GM18951 (cell line): Measurements from ENCODE around the gene KCNJ8.
"Not testable (repeated sequence)": the region's sequence is repeated elsewhere in the genome, so short reads cannot be mapped to it uniquely, and the experiment has no call there.

Experiments used
- POLR2A ChIP-seq: IDR thresholded peaks from 4 replicates; pipeline ENCODE4 v1.6.1; 2011; ENCODE audit warnings: mild to moderate bottlenecking; ENCODE audit not compliant: insufficient read length, insufficient read depth; ENCODE audit errors: extremely low read depth
- in situ Hi-C: fragments of 300-500 bp; cut with MboI; formaldehyde crosslinking; loops from one replicate; pipeline ENCODE4 v1.12.0; 2022; ENCODE audit warnings: low sequenced_read_pairs, mixed read lengths, inconsistent platforms; ENCODE audit not compliant: unreplicated experiment

KCNJ8 gene

DNA sequence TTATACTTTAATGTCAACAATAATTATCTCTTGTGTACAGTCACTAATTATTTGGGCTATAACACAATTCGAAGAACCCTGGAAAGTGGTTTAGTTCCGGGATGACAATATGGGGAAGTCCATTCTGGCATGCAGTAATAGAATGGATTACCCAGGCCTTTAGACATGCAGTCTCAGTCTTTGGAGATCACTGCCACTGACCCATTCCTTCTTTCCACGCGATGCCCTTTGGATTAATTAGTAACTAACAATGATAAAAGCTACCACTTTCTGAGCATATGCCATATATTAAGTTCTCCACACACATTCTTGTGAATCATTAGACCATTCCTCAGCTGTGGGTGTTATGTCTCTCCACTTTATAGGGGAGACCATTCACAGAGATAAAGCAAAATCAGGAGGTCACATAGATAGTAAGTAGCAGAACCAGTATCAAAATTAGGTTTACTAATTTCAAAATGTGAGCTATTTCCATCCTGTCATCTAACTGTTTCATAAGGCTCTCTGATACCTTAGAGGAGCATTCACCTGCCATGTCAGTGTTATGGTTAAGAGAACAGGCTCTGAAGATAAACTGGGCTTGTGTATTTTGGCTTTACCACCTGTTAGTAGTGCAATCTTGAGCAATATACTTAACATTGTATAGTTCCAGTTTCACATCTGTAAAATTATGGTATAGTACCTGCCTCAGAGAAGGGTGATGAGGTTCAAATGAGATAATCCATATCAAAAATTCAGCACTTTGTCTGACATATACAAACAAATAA, 27.2 kb upstream of the KCNJ8 start:
- in situ Hi-C loops = no loop called here
- no peak for TF ChIP-seq POLR2A

GRCh38 chr12:21800011-21800410, 25.5 kb upstream of the KCNJ8 start:
- TF ChIP-seq POLR2A = no peak
- in situ Hi-C loops = no loop called here

DNA sequence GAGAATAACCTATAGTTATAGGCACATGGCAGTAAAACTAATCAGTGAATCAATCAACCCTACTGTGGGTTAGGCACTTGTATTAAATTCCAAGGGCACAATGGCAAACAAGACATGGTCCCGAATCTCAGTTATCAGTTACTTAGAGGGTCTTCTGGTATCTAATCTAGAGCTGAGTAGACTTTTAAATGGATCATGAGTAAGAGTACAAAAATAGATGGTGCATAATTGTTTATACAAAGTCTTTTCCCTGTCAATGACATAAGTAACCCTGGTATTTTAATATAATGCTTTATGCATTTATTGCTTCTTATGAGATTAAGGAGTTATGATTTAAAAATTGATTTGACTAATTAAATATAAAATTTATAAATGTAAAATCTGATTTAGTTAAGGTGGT, 23.0 kb upstream of the KCNJ8 start:
- no peak for TF ChIP-seq POLR2A
- in situ Hi-C loops = no loop called here

DNA sequence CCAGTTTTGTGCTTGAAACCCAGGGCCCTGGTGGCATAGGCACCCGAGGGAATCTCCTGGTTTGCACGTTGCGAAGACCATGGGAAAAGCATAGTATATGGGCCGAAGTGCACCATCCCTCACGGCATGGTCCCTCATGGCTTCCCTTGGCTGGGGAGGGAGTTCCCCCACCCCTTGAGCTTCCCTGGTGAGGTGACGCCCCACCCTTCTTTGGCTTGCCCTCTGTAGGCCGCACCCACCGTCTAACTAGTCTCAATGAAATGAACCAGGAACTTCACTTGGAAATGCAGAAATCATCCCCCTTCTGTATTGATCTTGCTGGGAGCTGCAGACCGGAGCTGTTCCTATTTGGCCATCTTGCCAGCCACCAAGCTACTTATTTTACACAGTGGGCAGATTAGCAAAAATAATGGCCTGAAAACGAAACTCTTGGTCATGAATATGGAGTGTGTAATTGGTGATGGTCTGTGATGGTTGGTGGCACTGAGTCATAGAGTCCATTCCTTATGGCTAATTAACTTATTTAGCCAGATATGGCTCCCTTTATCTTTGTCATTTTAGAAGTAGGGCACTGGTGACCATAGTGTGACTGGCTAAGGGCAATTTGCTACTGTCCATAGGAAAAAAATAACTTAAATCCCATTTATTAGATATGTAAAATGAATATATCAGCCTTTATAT, 21.3 kb upstream of the KCNJ8 start:
- in situ Hi-C loops = no loop called here
- no peak for TF ChIP-seq POLR2A

GRCh38 chr12:21794807-21795595, 20.5 kb upstream of the KCNJ8 start:
- in situ Hi-C loops = not testable (repeated sequence)

DNA sequence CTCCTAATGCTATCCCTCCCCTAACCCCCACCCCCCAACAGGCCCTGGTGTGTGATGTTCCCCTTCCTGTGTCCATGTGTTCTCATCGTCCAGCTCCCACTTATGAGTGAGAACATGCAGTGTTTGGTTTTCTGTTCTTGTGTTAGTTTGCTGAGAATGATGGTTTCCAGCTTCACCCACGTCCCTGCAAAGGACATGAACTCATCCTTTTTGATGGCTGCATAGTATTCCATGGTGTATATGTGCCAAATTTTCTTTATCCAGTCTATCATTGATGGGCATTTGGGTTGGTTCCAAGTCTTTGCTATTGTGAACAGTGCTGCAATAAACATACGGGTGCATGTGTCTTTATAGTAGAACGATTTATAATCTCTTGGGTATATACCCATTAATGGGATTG, 15.2 kb upstream of the KCNJ8 start:
- in situ Hi-C loops = not testable (repeated sequence)

DNA sequence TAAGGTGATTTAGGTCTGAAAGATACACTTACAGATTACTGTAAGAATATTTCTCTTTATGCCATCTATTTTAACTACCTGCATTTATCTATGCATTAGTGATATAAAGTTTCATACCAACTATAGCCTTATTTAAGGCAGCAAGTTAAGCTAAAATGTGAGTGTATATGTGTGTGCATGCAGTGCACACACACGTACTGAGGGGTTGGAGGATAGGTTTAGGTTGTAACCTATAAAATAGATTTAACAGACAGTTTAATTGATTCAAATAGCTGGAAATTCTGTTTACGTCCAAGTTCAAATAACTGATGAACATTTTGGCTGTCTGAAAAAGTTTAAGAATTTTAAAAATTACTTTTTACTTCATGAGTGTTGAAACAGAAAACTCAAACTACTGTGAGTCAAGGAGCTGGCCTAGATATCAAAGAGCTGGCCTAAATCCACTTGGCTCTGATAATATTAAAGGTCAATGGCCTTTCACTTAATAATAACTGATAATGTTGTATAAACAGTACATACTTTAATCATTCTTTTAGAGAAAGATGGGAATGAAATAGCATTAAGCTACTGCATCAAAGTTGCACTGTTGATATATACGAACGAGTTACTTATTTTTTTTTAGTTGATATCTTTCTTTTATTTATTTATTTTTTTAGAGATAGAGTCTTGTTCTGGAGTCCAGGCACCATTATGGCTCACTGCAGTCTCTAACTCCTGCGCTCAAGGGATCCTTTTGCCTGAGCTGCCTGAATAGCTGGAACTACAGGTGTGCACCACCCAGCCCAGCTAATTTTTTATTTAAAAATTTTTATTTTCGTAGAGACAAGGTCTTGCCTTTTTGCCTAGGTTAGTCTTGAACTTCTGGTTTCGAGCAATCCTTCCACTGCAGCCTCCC, 13.8 kb upstream of the KCNJ8 start:
- TF ChIP-seq POLR2A = no peak
- in situ Hi-C loops = no loop called here

DNA sequence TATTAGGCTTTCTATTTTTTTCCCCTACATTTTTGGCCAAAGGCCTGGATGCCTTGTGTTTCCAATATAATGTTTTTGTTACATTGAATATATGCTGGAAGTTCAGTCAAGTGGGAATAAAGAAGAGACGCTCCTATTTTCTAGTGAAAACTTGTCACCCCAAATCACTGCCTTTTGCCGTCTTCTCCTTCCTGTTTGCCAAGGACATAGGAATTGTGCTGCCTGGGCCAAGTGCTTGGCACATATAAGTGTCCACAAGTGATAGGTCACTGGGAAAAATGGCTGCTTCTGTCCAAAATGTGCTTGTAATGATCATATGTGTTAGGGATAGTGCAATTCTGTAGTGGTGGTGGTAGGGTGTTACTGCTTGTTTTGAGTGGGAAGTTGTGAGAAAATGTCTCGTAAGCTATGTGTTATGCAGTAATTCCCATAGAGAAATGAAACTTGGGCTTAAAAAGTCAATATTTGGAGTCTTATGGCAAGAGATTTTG, 11.6 kb upstream of the KCNJ8 start:
- TF ChIP-seq POLR2A = no peak
- in situ Hi-C loops = no loop called here

GRCh38 chr12:21782723-21783122, 8.2 kb upstream of the KCNJ8 start:
- in situ Hi-C loops = not testable (repeated sequence)

GRCh38 chr12:21780786-21781185, 6.3 kb upstream of the KCNJ8 start:
- no peak for TF ChIP-seq POLR2A
- in situ Hi-C loops = no loop called here

DNA sequence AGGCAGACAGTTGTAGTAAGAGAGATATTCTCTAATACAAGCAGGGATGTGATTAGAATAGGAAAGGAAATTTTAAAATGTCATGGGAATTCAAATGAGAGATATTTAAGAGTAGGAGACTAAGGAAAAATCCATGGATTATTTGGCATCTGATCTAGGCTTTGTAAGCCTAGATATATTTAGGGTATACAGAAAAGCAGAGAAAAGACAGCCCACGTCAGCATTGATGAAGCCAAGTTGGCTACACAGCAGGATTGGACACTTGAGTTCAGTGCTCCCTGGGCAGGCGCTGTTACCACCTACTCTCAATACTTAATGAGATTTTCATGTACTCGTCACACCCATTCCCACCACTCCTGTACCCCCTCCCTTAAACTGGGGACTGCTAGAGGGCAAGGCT, 1.7 kb upstream of the KCNJ8 start:
- in situ Hi-C loops = no loop called here
- no peak for TF ChIP-seq POLR2A

GRCh38 chr12:21775133-21775820, 771 bp upstream of the KCNJ8 start:
- TF ChIP-seq POLR2A = no peak
- in situ Hi-C loops = no loop called here

- no peak for TF ChIP-seq POLR2A
- in situ Hi-C loops = no loop called here
These were observed 700 bp downstream of the KCNJ8 start for GRCh38 chr12:21773806-21774205.
